HS-5 (cell line): Measurements from ENCODE around the gene CFI.
"Not testable (repeated sequence)": the region's sequence is repeated elsewhere in the genome, so short reads cannot be mapped to it uniquely, and the experiment has no call there.

Experiments
- DNase-seq: peaks from one replicate; pipeline ENCODE4 v3.0.0-alpha.2; 2012; ENCODE audit warnings: low read depth

CFI gene

DNA sequence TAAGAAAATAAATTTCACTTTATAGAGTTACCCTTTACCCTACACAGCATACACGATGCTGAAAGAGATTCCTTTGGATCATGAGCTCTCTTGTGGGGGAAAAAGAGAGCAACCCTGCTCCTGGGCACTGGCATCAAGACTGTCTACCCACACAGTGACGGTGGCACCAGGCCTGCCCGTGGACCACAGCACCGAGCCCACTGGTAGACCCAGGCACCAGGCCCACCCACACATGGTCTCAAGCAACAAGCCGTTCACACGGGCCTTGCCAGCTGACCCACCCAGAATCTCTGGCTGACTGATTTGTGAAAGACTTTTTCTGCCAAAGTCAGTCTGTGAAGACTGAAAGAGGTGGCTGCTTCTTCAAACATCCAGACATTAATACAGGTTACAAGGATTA lies 6.7 kb downstream of the CFI start:
- DNase-seq, result no peak

DNA sequence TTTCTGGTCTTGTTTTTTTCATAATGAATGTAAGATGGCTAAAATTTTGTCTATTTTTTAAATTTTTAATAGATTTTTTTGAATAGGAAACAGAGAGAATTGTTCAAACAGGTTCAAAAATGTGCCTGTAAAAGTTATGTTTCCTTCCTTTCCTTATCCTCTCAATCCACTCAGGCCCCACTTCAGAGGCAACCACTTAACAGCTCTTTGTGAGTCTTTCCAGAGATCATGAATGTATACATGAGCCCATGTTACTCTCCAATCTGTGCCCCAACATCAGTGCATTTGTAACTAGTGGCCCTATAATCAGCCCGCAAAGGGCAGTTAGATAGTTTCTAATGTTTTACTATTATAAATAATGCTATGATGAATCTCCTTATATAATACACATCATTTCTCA lies 14.0 kb downstream of the CFI start:
- DNase-seq, result no peak

- no peak for DNase-seq
These were observed 15.0 kb downstream of the CFI start for GRCh38 chr4:109786846-109787245.

GRCh38 chr4:109782092-109782491 lies 19.7 kb downstream of the CFI start:
- not testable (repeated sequence) for DNase-seq

GRCh38 chr4:109764789-109765402 lies 36.9 kb downstream of the CFI start:
- no peak for DNase-seq

DNA sequence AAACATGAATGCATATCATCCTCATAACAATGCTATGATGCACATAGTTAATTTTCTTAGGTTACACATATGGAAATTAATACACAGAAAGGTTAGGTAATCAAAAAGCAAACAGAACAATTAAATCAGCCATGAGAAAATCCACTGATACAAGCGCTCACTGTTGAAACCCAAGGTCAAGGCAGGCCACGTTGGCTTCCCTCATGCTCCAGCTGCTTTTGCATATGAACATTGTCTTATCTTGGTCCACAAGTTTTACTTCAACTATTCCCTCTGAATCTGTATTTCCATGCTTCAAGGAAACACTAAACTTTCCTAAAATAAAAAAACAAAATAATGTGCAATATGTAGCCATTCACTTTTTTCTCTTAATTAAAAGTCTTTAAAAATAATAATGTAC lies 37.4 kb downstream of the CFI start:
- no peak for DNase-seq

DNA sequence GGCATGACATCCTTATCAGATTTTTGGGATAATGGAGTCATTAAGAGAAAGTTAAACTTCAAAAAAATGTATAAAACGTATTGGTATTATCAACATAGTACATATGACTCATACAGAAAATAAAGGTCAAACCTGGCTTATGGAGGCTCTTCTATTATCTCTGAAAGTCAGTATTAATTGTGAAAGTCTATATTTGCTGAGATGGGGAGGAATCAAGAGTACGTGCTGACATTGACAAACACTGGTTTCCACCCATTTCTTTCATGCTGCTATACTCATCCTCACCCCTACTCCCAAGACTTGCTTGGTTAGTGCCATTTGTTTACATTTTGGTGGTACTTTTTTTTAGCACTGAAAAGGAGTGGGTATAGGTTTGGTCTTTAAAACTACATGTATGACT lies 41.1 kb downstream of the CFI start:
- DNase-seq, result no peak

GRCh38 chr4:109755656-109756055 lies 46.1 kb downstream of the CFI start:
- no peak for DNase-seq

GRCh38 chr4:109754093-109754857 lies 47.5 kb downstream of the CFI start:
- DNase-seq, result no peak

DNA sequence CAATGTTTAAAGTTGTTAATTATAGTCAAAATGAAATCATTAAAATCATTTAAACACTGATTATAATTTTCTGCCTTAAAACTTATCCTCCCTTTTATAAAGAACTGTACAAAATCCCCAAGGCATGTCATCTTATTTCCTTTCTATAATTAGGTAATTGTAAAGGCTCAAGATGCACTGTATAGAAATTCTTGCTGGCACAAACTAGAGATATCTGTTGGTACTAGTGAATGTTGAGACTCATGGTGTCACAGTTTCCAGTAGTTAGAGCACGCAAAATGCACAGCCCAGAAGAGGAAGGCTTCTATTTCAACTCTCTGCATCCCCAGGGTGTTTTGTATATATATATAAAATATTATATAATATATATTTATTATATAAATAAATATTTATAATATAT lies 49.3 kb downstream of the CFI start:
- DNase-seq, result no peak

- DNase-seq, result no peak
These were observed 49.9 kb downstream of the CFI start for GRCh38 chr4:109751852-109752251.

- DNase-seq, result no peak
These were observed 51.1 kb downstream of the CFI start for GRCh38 chr4:109750652-109751244.

DNA sequence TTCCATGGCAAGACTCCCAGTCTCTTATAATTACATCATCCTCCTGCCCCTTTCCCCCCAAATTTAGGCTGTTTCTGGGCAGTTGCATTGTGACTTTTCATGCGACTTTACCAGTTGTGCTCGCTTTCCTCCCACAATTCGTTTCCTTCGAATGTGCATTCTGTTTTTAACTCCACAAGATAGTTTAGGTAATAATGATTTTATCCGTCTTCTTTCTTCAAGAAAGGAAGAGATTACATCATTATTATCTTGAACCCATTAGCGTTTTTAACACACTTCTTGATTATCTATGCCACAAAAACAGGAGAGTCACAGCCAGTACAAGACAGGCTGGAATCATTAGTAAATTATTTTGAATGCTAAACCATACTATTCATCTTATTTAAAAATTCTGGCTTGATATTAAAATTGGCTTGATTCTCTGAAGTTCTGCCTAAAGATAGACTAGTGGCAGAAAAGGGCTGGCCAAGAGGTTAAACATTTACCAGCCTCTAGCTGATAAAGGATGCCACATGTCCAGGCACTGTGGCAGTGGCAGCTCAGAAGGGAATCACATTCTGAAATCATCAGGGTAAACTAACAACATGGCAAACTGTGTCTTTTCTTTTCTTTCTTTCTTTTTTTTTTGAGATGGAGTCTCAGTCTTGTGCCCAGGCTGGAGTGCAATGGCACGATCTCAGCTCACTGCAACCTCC lies 52.3 kb downstream of the CFI start:
- DNase-seq, result no peak

GRCh38 chr4:109748114-109748513 lies 53.7 kb downstream of the CFI start:
- DNase-seq, result no peak

DNA sequence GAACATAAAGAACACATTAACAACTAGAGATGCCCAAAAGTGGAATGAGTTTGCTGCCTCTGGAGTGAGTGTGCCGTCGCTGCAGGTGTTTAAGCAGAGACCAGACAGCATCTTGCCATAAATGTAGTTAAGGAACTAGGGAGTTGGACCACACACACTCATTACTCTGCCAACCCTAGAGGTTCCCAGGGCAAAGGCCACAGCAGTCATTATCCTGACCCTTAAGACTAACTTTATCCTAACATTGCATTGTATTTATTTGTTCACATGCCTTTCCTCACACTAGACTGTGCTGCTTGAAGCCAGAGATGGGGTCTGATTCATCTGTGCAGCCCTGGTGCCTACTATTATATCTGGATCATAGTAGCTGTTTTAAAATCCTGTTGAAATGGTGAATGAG lies 55.1 kb downstream of the CFI start:
- no peak for DNase-seq

- no peak for DNase-seq
These were observed 56.0 kb downstream of the CFI start for GRCh38 chr4:109745830-109746229.

DNA sequence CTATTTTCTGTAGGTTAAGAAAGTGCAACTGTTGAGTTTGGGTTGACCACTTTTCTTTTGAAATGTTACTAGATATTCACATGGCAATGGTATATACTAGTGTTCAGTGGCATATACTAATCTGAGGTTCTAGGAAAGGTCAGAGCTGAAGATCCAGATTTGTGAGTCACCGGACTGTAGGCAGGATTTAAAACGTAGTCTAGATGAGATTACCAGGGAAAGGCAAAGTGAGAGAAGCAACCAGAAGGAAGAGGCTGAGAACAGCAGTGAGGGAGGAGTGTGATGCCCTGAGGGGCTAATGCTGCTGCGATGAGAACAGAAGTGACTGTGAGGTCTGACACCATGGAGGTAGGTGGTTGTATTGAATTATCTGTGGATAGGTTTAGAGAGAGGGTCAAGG lies 62.3 kb downstream of the CFI start:
- DNase-seq, result no peak

GRCh38 chr4:109738104-109738872 lies 63.5 kb downstream of the CFI start:
- DNase-seq, result no peak

- DNase-seq, result no peak
These were observed 66.0 kb downstream of the CFI start for GRCh38 chr4:109735566-109736365.

GRCh38 chr4:109733728-109734127 lies 68.1 kb downstream of the CFI start:
- no peak for DNase-seq
